K562 (cell line): ENCODE measurements around the gene CAMP. TPM values are rescaled to one million over a fixed set of nuclear protein-coding genes. Genes with fewer than 3 reads are reported as not detected.
A peak's percentile ranks its signal among the peaks of the same experiment; 100 is the strongest.

ENCODE experiments used
- ATAC-seq: fragments of 200-7000 bp; cut with Tn5 transposase; 3 replicates; pipeline ENCODE4 v1.9.1; 2020; ENCODE audit warnings: moderate library complexity
- BruUV-seq: library from RNA; stranded (reverse); fragments of 400-500 nt; replicated peaks from 2 replicates; lab custom pipeline; 2021; lab: Mats Ljungman, UMichigan
- CTCF ChIA-PET: fragments of 300-600 bp; formaldehyde crosslinking; extraction: SDS; loops from one replicate; lab custom pipeline; 2021; ENCODE audit warnings: low intra/inter-chr PET ratio; lab: Yijun Ruan, JAX
- POLR2A ChIA-PET: fragments of 300-600, 350-650 bp; sonication (Branson Sonifier 250); formaldehyde crosslinking; extraction: SDS; loops from one replicate; lab custom pipeline; 2021; ENCODE audit warnings: antibody characterized with exemption, inconsistent platforms; lab: Yijun Ruan, JAX
- DNase-seq, 4 experiments: peaks; one replicate each; pipeline versions ENCODE4 v3.0.0 to v3.0.0-alpha.2; 2011 to 2018; ENCODE audit warnings: low spot score in 3 of 4, mixed read lengths in 3 of 4; ENCODE audit errors: extremely low read depth in 1 of 4
- FAIRE-seq: peaks from 2 replicates; lab custom pipeline; 2011; peaks lifted over from hg19 to GRCh38; lab: Jason Lieb, UNC
- H2AFZ ChIP-seq: 2 replicates; pipeline ENCODE4 v1.6.0; 2011; ENCODE audit warnings: low read depth, low read length, control low read depth, inconsistent platforms
- H3K27ac ChIP-seq: fragments of 200-600 bp; 3 replicates; pipeline ENCODE4 v1.8.0; 2011; ENCODE audit warnings: low read depth, mild to moderate bottlenecking, control low read depth, inconsistent platforms, low read length, moderate library complexity, mixed read lengths; ENCODE audit errors: extremely low read depth
- H3K27me3 ChIP-seq, 2 experiments: fragments of 300-600 bp in 1 of 2; 2 replicates in 1 of 2; 3 replicates in 1 of 2; pipeline versions ENCODE4 v1.6.0 to v1.8.0; 2011; ENCODE audit warnings: inconsistent platforms in 2 of 2, low read length in 2 of 2, mild to moderate bottlenecking in 1 of 2, mixed read lengths in 1 of 2, moderate library complexity in 1 of 2; ENCODE audit not compliant: control insufficient read depth in 2 of 2, insufficient read depth in 2 of 2
- H3K36me3 ChIP-seq: fragments of 300-600 bp; 3 replicates; pipeline ENCODE4 v1.8.0; 2011; ENCODE audit warnings: mild to moderate bottlenecking, low read length, inconsistent platforms; ENCODE audit not compliant: control insufficient read depth, insufficient read depth
- H3K4me1 ChIP-seq, 2 experiments: fragments of 200-600 bp in 1 of 2; replicated peaks in 1 of 2; 2 replicates in 1 of 2; 3 replicates in 1 of 2; pipeline versions ENCODE4 v1.5.1 to v1.8.0; 2011; ENCODE audit warnings: inconsistent platforms in 2 of 2, low read length in 2 of 2, mild to moderate bottlenecking in 1 of 2, mixed read lengths in 1 of 2, moderate library complexity in 1 of 2; ENCODE audit not compliant: control insufficient read depth in 2 of 2, insufficient read depth in 2 of 2
- H3K4me2 ChIP-seq: 2 replicates; pipeline ENCODE4 v1.6.1; 2011; ENCODE audit warnings: low read length, control low read depth, inconsistent platforms, mixed read lengths; ENCODE audit not compliant: insufficient read depth
- H3K4me3 ChIP-seq: fragments of 200-600 bp; sonication (generic), shearing (Covaris generic); 2 replicates; pipeline ENCODE4 v1.5.1; 2016; ENCODE audit warnings: control low read depth, inconsistent platforms
- H3K79me2 ChIP-seq: fragments of 200-600 bp; 3 replicates; pipeline ENCODE4 v1.8.0; 2011; ENCODE audit warnings: low read length, inconsistent platforms; ENCODE audit not compliant: control insufficient read depth, insufficient read depth
- H3K9ac ChIP-seq, 2 experiments: 2 replicates each; pipeline versions ENCODE4 v1.6.0 to v1.6.1; 2011; ENCODE audit warnings: low read depth in 2 of 2, low read length in 2 of 2, control low read depth in 1 of 2, inconsistent platforms in 1 of 2, mild to moderate bottlenecking in 1 of 2, mixed read lengths in 1 of 2; ENCODE audit not compliant: insufficient read depth in 1 of 2
- H3K9me1 ChIP-seq: one replicate; pipeline ENCODE4 v1.6.0; 2011; ENCODE audit warnings: inconsistent platforms, mild to moderate bottlenecking, low read length, moderate library complexity; ENCODE audit not compliant: control insufficient read depth, insufficient read depth
- H3K9me3 ChIP-seq: replicated peaks from 2 replicates; pipeline ENCODE4 v1.5.1; 2011; ENCODE audit warnings: low read depth, low read length, inconsistent platforms; ENCODE audit not compliant: control insufficient read depth, insufficient read depth
- H4K20me1 ChIP-seq: replicated peaks from 2 replicates; pipeline ENCODE4 v1.6.1; 2011; ENCODE audit warnings: low read length, inconsistent platforms, mixed read lengths; ENCODE audit not compliant: control insufficient read depth, insufficient read depth
- CBFA2T3 ChIP-seq: fragments of 450-650 bp; IDR thresholded peaks from 2 replicates; pipeline ENCODE4 v1.6.1; 2017
- EHMT2 ChIP-seq: fragments of 450-650 bp; IDR thresholded peaks from 2 replicates; pipeline ENCODE4 v1.6.1; 2018; ENCODE audit warnings: antibody characterized with exemption
- GABPB1 ChIP-seq: sonication (generic); formaldehyde crosslinking; IDR thresholded peaks from 2 replicates; pipeline ENCODE4 v1.8.0; 2022; ENCODE audit warnings: mild to moderate bottlenecking, missing genetic modification reagents
- GTF2F1 ChIP-seq: IDR thresholded peaks from 2 replicates; pipeline ENCODE4 v1.6.1; 2011; ENCODE audit warnings: low read depth, low read length, improper control_type of control experiment
- HES1 ChIP-seq: fragments of 450-650 bp; IDR thresholded peaks from 2 replicates; pipeline ENCODE4 v1.6.1; 2016; ENCODE audit warnings: low read depth, mild to moderate bottlenecking, moderate library complexity
- MAFF ChIP-seq: IDR thresholded peaks from 2 replicates; pipeline ENCODE4 v1.6.1; 2012; ENCODE audit warnings: low read length, improper control_type of control experiment
- MTA2 ChIP-seq: fragments of 450-650 bp; IDR thresholded peaks from 2 replicates; pipeline ENCODE4 v1.6.1; 2016; ENCODE audit warnings: low read depth
- OTX1 ChIP-seq: fragments of 450-650 bp; formaldehyde crosslinking; IDR thresholded peaks from 2 replicates; pipeline ENCODE4 v1.4.0; 2022; ENCODE audit warnings: mild to moderate bottlenecking
- PATZ1 ChIP-seq: fragments of 250-450 bp; sonication (Bioruptor Pico); IDR thresholded peaks from 2 replicates; pipeline ENCODE4 v1.5.0; 2020; ENCODE audit warnings: mild to moderate bottlenecking, borderline replicate concordance
- SRSF9 ChIP-seq: fragments of 200-400 bp; formaldehyde crosslinking; IDR thresholded peaks from 2 replicates; pipeline ENCODE4 v1.6.1; 2017; ENCODE audit warnings: low read depth, low read length, borderline replicate concordance
- TAF1 ChIP-seq: IDR thresholded peaks from 2 replicates; pipeline ENCODE4 v1.6.1; 2011; ENCODE audit warnings: mild to moderate bottlenecking, low read length, moderate library complexity; ENCODE audit not compliant: insufficient read depth, control insufficient read depth, severe bottlenecking; ENCODE audit errors: extremely low read depth
- ZBTB2 ChIP-seq: fragments of 450-650 bp; IDR thresholded peaks from 2 replicates; pipeline ENCODE4 v1.6.1; 2016; ENCODE audit warnings: antibody characterized with exemption
- ZNF175 ChIP-seq: fragments of 200-800 bp; sonication (Bioruptor generic); IDR thresholded peaks from 2 replicates; pipeline ENCODE4 v1.6.1; 2016; ENCODE audit warnings: low read depth, mild to moderate bottlenecking, missing genetic modification characterization, missing compliant biosample characterization
- ZNF232 ChIP-seq: sonication (generic); formaldehyde crosslinking; IDR thresholded peaks from 2 replicates; pipeline ENCODE4 v1.8.0; 2022; ENCODE audit warnings: mild to moderate bottlenecking, missing genetic modification reagents
- WGBS: fragments of 100-300 bp; shearing (Covaris generic); methylation state at CpG from one replicate; pipeline ENCODE4 v1.1.6; 2016; ENCODE audit warnings: low coverage, mixed read lengths; ENCODE audit not compliant: insufficient coverage; ENCODE audit errors: missing lambda C conversion rate; 5-methylcytosine and 5-hydroxymethylcytosine counted together
- in situ Hi-C: fragments of 300-500 bp; cut with MboI; formaldehyde crosslinking; loops from 4 replicates; pipeline ENCODE4 v1.15.0; 2018; ENCODE audit warnings: inconsistent platforms, mixed read lengths
- intact Hi-C: fragments of 100-400 bp; cut with micrococcal nuclease; formaldehyde crosslinking; loops from 2 replicates; pipeline ENCODE4 v1.14.2; 2022
- polyA plus RNA-seq, 8 experiments: library from polyadenylated mRNA; depleted of rRNA in 4 of 8; stranded (reverse) in 5 of 8; unstranded in 3 of 8; fragments of >200 nt; fragmentation: Nextera tagmentation in 2 of 8; fragmentation: Illumina TruSeq in 1 of 8; extraction: Ambion mirVana in 2 of 8; extraction: Trizol in 1 of 8; gene quantifications; 2 replicates each; pipeline versions ENCODE4 v1.2.1 to v1.2.3, GENCODE V29; 2011 to 2014; ENCODE audit warnings: inconsistent platforms in 1 of 8, missing spikeins in 1 of 8
- total RNA-seq, 7 experiments: library from RNA; depleted of rRNA in 6 of 7; stranded (reverse); fragments of >200 nt in 6 of 7; fragmentation: Illumina TruSeq in 2 of 7; extraction: Trizol in 2 of 7; gene quantifications; 2 replicates each; pipeline versions ENCODE4 v1.2.1 to v1.2.3, GENCODE V29; 2011 to 2021; ENCODE audit warnings: low replicate concordance in 1 of 7
- TF ChIP-seq, protein P1 (sequence below): fragments of 450-650 bp; IDR thresholded peaks from 2 replicates; pipeline ENCODE4 v1.6.1; 2016; ENCODE audit warnings: borderline replicate concordance

Gene CAMP
- total and polyA plus RNA-seq, 9 of the 15 experiments (the other 6 are each of a cell fraction or from before 2014, with no cell fraction given): 0.22 TPM; not detected in 8

DNA sequence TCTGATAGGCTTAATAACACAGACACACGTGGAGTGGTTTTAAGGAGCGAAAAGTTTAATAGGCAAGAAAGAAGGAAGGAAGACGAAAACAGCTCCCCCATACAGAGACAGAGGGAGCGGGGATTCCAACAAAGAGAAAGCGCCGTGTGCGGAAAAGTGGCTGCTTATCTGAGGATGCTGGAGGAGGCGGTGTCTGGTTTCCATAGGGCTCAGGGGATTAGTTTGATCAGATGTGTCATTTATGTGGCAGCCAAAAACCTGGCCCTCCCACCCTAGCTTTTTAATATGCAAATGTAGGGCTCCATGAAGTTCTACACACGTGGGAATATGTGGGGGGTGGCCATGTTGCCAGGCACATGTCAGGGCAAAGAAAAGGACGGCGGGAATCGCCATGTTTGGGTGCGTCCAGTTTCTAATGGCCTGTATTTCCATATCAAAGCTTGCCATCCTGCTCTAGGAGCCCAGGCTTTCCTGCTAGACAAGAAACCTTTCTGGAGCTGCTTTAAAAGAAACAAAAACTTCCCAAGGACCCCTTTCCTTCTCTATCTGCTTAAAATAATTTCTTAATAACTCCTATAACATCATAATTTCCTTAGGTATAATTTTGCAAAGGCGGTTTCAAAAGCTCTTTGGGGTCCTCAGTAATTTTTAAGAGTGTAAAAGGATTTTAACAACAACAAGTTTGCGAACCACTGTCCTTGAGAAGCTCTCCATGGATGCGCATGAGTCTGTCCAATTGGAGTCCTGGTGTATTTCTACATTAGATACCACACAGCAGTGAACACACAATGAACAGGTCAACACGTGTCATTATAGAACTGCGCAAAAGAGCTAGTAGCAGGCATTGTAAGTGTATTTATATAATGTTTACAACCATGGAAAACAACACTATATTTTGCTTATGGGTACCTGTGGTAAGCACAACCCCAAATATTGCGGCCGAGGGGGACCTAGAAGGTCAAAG is 17.0 kb downstream of the CAMP start:
- H3K27me3 ChIP-seq: no peaks in the 10 kb centered on the region
- H4K20me1 ChIP-seq: no peaks in the 10 kb centered on the region
- peaks cover 42% of the 10 kb centered on the region for H3K79me2 ChIP-seq
- DNase-seq: peak in 2 of 4 experiments; percentile 58 to 85
- in situ Hi-C loops (loop anchor here (10.0 kb wide), 1 partner anchor 195 kb away; the partner anchor contains the start of gene PLXNB1), intact Hi-C loops (loop anchor here (2.0 kb wide), 1 partner anchor 51 kb away; the partner anchor contains the start of gene CDC25A)
- no TSS peak for BruUV-seq
- peak overlapping the region; percentile 85 to 98 for H3K9ac ChIP-seq
- peak overlapping the region; percentile 98 for H2AFZ ChIP-seq
- peak overlapping the region; percentile 86 for H3K4me2 ChIP-seq
- peak; percentile 38 for ATAC-seq
- CTCF ChIA-PET: no interaction called here
- H3K27ac ChIP-seq: peak overlapping the region; percentile 98
- peak; percentile 86 for FAIRE-seq
- H3K4me1 ChIP-seq: peaks cover 25 to 28% of the 10 kb centered on the region in 2 experiments; a peak in 4 of 5 replicates
- H3K9me3 ChIP-seq: no peaks in the 10 kb centered on the region
- WGBS: 6% methylated on average over 19 of the region's 20 CpGs
- no peaks in the 10 kb centered on the region for H3K9me1 ChIP-seq
- POLR2A ChIA-PET: interaction anchor here (0.5 to 1.8 kb wide), 12 partner anchors 10 to 338 kb away, joined by 3 to 8 read pairs (median 4); partner anchors contain the start of genes CAMP and CDC25A
- peaks cover 6% of the 10 kb centered on the region; the same call in 1 of the 3 replicates for H3K36me3 ChIP-seq
- H3K4me3 ChIP-seq: peak overlapping the region; percentile 79
- TF ChIP-seq GABPB1 (CRISPR knock-in tag) (no peak), PATZ1 (CRISPR knock-in tag) (no peak), ZNF175 (no peak), HES1 (no peak), EHMT2 (no peak), CBFA2T3 (peak; percentile 34; the same call in 1 of the 2 replicates), MTA2 (no peak), GTF2F1 (no peak), OTX1 (CRISPR knock-in tag) (no peak), TAF1 (no peak), ZBTB2 (no peak), ZNF232 (CRISPR knock-in tag) (no peak), MAFF (no peak), SRSF9 (no peak)
- TF ChIP-seq, protein P1, sequence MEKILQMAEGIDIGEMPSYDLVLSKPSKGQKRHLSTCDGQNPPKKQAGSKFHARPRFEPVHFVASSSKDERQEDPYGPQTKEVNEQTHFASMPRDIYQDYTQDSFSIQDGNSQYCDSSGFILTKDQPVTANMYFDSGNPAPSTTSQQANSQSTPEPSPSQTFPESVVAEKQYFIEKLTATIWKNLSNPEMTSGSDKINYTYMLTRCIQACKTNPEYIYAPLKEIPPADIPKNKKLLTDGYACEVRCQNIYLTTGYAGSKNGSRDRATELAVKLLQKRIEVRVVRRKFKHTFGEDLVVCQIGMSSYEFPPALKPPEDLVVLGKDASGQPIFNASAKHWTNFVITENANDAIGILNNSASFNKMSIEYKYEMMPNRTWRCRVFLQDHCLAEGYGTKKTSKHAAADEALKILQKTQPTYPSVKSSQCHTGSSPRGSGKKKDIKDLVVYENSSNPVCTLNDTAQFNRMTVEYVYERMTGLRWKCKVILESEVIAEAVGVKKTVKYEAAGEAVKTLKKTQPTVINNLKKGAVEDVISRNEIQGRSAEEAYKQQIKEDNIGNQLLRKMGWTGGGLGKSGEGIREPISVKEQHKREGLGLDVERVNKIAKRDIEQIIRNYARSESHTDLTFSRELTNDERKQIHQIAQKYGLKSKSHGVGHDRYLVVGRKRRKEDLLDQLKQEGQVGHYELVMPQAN: no peak
